GM15510 (cell line): ENCODE results near the gene HOXA11.

Experiments
- POLR2A ChIP-seq: IDR thresholded peaks from 3 replicates; pipeline ENCODE4 v1.6.1; 2011; ENCODE audit warnings: borderline replicate concordance; ENCODE audit not compliant: insufficient read length; ENCODE audit errors: extremely low read depth

The HOXA11 gene

GRCh38 chr7:27182285-27182841 is 2.7 kb downstream of the HOXA11 start:
- TF ChIP-seq POLR2A: no peak

- no peak for TF ChIP-seq POLR2A
Observed at GRCh38 chr7:27181795-27182275, 3.2 kb downstream of the HOXA11 start.

DNA sequence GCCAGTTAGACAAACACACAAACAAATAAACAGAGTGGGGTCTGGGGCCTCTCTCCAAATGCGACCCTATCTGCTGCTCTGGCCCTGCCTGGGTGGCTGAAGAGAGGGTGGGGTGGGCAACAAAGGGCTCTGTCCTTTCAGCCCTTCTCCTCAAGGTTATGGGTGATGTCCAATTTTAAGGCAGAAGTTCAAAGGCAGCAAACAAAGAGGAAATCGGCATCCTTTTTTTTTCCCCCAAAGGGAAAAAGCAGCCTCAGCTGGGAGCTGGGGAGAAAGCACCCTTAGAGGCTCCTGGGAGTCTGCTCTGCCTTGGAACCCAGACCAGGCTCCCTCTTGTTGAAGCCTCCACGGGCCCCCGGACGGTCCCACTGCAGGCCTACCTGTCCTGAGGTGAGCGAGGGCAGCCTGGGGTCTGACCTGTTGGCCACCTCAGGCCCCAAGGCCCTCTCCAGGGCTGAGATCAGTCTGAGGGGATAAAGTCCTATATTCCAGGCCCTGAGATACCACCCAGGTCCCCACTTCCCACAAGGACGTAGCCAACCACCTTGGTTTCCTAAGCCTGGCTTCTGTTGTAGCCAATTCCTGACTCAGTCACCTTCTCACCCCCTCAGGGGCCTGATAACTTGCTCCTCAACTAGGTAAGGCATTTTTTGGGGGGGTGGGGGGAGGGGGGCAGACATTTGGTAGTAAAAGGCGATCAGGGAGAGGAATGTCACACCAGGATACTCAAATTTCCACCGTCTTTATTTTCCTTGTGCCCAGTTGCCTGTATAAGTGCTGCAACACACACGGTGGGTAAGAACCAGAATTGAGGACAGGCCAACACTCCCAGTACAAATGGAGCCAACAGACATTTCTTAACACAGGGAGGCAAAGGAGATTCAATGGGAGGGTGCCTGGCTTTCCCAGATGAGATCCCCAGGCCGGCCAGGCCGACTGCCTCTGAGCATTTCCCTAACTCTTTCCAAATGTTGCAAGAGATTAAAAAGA is 4.3 kb downstream of the HOXA11 start:
- no peak for TF ChIP-seq POLR2A

- no peak for TF ChIP-seq POLR2A
Observed at GRCh38 chr7:27179503-27180430, 5.3 kb downstream of the HOXA11 start.

GRCh38 chr7:27179030-27179429 is 6.0 kb downstream of the HOXA11 start:
- no peak for TF ChIP-seq POLR2A

DNA sequence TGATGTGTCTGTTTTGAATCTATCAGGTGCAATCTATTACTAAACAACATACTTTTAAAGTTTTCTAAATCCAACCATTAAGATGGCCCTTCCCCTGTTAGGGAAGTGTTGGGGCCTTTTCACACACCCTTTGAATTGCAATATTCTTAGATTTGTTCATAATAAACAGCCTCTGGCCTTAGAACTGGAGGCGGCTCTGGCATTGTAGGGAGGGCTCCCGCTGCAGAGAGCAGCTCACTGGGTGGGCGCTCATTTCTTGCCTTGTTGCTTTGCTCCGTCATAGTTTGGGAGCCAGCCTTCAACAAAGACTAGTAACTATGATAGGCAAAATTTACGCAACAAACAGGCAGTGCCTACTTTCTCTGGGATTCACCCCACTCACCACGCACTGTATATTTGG is 6.7 kb downstream of the HOXA11 start:
- no peak for TF ChIP-seq POLR2A

DNA sequence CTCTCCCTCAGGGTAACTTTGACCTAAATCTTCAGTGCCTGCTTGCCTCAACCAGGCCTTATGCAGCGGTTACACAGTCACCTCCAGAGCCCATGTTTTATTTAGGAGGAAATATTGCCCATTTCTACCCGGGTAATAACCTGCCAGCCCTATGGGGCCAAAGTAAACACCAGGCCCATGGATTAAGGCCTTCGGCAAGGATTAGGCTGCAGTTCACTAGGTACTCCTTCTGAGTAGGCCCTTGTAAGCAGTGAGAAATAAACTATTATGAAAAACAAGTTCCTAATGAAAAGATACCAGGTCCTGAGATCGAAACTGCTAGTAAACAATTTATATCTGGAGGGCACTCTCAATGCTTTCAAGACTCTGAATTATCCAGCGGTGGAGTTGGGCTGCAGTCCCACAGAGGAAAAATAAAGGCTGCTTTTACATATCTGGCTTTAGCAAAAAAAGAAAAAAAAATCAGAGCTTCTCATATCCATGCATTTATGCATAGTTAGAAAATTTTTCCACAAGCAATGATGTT is 7.2 kb downstream of the HOXA11 start:
- TF ChIP-seq POLR2A: no peak

GRCh38 chr7:27176962-27177794 is 7.9 kb downstream of the HOXA11 start:
- no peak for TF ChIP-seq POLR2A

DNA sequence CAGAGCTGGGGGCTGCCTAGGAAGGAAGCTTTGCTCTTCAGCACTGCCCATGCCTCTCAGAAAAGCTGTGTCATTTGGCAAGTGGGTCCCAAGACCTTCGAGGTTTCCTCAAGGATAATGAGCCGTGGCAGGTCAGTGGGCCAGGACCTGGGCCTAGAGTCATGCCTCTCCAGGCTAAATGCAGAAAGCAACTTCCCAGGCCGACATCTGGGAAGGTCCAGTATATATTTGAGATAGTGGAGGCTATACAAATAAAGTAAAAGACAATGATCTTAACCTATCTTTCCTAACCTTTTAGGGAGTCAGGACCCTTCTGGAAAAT is 8.5 kb downstream of the HOXA11 start:
- no peak for TF ChIP-seq POLR2A

- no peak for TF ChIP-seq POLR2A
Observed at GRCh38 chr7:27175626-27176523, 9.2 kb downstream of the HOXA11 start.

DNA sequence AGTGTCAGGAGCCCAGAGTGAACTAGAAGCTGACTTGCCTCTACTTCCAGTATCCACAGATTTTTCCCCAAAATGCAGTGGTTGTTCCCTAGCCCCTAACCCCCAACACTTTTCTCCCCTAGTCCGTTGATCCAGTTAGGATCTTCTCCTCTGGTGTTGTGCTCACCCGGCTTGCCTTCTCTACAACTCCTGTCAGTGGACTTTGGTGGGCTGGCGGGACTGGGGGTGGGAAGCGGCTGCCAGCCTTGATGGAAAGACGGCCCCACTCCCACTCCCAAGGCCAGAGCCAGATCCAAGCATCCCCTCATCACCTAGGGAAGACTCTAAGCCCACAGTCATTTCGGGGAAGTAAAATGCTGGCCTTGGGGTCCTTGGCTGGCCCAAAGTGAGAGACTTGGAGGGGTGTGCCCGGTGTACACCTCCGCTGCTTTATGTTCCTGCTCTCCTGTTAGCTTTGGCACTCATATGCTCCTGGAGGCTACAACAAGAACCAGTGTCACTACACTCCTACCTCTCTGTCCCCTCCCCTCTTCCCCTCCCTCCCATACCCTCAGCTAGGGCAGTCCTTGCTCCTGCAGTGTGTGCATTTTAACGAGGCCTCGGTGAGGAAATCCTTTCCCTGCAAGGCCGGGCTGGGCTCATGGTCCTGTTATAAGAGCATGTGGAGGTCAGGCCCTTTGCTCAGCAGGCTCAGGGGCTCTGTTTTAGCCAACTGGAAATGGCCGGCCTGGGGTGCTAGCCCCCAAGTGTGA is 10.0 kb downstream of the HOXA11 start:
- TF ChIP-seq POLR2A: no peak
